ENCODE measurements around the gene MACO1.

DNA sequence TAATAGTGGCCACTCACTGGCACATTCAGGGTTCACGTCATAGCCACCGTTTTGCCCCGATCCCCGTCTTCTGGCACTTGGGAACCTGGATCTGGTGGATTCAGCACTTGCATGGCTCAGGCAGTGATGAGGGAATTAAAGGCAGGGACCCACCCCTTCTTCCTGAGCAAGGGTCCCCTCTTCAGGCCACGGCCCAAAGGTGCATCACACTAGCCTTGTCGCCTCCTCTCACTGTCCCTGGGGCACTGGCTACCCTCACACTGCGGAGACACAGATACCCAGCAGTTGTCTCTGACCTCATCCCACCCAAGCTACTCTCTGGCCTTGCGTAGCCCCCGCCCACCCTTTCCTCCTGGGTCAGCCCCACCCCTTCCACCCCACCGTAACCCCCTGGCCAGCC is 92.8 kb downstream of the MACO1 start:
- TF ChIP-seq, protein P1, sequence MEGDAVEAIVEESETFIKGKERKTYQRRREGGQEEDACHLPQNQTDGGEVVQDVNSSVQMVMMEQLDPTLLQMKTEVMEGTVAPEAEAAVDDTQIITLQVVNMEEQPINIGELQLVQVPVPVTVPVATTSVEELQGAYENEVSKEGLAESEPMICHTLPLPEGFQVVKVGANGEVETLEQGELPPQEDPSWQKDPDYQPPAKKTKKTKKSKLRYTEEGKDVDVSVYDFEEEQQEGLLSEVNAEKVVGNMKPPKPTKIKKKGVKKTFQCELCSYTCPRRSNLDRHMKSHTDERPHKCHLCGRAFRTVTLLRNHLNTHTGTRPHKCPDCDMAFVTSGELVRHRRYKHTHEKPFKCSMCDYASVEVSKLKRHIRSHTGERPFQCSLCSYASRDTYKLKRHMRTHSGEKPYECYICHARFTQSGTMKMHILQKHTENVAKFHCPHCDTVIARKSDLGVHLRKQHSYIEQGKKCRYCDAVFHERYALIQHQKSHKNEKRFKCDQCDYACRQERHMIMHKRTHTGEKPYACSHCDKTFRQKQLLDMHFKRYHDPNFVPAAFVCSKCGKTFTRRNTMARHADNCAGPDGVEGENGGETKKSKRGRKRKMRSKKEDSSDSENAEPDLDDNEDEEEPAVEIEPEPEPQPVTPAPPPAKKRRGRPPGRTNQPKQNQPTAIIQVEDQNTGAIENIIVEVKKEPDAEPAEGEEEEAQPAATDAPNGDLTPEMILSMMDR (IDR thresholded peaks at IDR 0.05; ENCODE audit: insufficient read depth, low read length, poor library complexity, severe bottlenecking), result no peak
- no peak for TF ChIP-seq EZH2phosphoT487 (conservative IDR thresholded peaks at IDR 0.05; ENCODE audit: low read length)

Data from SU-DHL-6 (cell line).